GM19372 (cell line): ENCODE data around the gene ECD.
A peak's percentile ranks its signal among the peaks of the same experiment; 100 is the strongest.
"Not testable (repeated sequence)": the region's sequence is repeated elsewhere in the genome, so short reads cannot be mapped to it uniquely, and the experiment has no call there.

Experiments
- ATAC-seq: cut with Tn5 transposase; IDR thresholded peaks from one replicate; pipeline ENCODE4 v1.9.1; 2021; ENCODE audit warnings: mild to moderate bottlenecking, low read depth, moderate library complexity; ENCODE audit not compliant: unreplicated experiment

Gene ECD

DNA sequence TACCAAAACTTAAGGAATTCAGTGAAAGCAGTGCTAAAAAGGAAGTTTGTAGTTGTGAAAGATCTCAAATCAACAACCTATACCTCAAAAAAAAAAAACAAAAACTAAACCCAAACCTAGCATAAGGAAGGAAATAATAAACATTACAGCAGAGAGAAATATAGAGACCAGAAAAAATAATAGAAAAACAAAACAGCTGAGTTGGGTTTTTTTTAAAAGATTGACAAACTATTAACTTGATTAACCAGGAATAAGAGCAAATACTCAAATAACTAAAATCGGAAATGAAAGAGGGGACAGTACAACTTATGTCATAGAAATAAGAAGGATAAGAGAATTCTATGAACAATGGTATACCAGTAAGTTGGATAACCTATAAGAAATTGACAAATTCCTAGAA lies 6.7 kb downstream of the ECD start:
- no peak for ATAC-seq

DNA sequence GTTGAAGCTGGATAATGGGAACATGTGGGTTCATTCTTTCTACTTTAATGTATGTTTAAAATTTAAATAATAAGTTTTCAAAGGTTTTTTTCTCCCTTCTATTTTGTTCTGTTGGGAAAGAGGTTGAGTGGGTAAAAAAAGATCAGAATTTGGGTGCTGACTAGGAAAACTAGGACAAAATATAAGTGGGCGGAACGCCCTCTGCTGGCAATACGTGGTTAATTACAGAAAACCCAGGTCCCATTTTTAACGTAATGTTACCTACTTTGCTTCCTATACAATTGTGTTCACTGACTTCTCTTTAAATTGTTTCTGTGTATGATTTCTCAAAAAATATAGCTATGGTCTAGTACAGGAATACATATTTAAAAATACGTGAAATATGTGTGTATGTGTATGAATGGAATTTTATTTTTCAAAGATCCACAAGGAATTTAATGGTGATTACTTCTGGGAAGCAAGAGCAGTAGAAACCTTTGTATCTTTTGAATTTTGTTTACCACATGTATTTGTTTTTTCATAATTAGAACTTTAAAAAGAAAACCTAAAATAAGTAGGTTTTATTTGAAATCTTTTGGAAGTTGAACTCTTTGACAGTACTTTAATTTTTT lies 8.7 kb downstream of the ECD start:
- ATAC-seq = no peak

DNA sequence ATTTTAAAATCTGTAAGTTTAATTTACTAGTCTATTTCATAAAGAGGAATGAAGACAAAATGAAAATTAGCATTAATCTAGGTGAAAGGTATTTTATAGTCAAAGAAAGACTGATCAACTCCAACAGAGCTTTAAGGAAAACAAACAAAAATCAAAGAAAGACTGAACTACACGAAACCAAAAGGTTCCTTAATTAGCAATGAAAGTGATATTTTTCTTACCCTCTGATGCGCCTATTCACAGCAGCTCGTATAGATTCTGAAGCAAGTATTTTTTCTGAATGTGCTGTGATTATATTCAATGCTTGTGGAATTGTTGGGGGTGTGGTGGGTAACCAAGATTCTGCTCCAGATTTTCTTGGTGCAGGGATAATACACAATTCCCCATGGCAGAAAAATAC lies 11.8 kb downstream of the ECD start:
- ATAC-seq = no peak

DNA sequence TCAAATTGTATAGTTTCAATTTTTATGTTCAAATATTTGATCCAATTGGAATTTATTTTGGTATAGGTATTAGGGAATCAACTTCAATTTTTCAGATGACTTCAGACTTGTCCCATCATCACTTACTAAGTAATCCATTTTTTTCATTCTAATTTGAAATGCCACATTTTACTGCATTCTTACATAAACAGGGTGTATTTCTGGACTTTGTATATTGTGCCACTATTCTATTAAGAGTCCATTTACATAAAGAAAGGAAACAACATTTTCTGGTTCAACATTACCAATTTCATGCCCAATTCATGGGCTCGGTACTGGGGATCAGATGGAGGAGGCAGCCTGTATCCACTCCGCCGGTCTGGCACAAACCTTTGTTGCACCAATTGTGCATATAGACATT lies 15.8 kb downstream of the ECD start:
- no peak for ATAC-seq

GRCh38 chr10:73150633-73151413 lies 17.0 kb downstream of the ECD start:
- not testable (repeated sequence) for ATAC-seq

- no peak for ATAC-seq
Observed at GRCh38 chr10:73141603-73142002, 26.2 kb downstream of the ECD start.

GRCh38 chr10:73139251-73139650 lies 28.6 kb downstream of the ECD start:
- ATAC-seq = no peak

DNA sequence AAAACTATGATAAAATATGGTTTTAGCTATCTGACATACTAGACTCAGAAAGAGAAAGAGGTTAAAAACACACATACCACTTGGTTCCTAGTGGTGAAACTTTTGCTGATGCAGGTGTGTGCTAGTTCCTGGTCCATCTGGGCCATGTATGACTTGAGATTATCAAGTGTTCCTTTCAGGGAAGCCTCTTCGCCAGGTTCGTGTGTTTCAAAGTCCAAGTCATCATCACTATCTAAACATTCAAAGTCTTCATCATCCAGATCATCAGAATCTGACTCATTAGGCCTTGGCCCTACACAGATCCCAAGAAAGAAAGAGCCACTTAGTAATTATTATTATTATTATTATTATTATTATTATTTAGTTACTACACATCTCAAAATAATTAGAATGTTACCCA lies 31.2 kb downstream of the ECD start:
- ATAC-seq = no peak

GRCh38 chr10:73134727-73135126 lies 33.1 kb downstream of the ECD start:
- ATAC-seq = no peak

- no peak for ATAC-seq
Observed at GRCh38 chr10:73131913-73132686, 35.7 kb downstream of the ECD start.

- no peak for ATAC-seq
Observed at GRCh38 chr10:73131301-73131700, 36.5 kb downstream of the ECD start.

DNA sequence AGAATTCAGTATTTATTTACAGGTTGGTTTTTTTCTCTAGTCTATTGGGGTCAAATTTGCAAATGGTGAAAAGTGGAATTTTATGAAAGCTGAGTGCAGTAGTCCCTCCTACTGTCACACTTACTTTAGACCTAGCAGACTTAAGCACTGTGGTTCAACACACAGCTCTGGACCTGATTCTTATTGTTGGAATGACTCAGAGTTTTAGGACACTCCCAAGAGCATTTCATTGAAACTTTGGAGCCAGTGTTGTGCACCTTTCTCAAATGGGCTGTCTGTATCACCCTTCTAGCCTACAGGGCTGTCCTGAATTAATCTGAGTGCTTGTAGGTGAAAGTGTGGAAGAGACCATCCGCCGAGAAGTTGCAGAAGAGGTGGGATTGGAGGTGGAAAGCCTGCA lies 41.5 kb downstream of the ECD start:
- no peak for ATAC-seq

GRCh38 chr10:73119952-73120351 lies 47.9 kb downstream of the ECD start:
- no peak for ATAC-seq

DNA sequence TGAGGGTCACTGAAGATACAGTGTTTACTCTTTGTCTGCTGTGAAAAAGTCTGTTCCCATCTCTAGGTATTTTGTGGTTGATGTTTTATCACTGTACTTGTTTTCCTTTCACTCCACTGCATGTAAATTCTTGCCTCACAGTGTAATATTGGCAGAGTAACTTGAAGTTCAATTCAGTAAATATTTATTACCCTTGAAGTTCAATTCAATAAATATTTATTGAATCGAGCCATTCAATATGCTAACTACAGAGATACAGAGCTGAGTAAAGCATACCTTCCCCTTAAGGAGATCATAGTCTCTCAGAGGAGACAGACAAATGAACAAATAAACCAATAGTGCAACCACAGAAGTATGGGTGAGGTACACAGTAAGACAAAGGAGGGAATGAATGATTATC lies 48.4 kb downstream of the ECD start:
- ATAC-seq = no peak

DNA sequence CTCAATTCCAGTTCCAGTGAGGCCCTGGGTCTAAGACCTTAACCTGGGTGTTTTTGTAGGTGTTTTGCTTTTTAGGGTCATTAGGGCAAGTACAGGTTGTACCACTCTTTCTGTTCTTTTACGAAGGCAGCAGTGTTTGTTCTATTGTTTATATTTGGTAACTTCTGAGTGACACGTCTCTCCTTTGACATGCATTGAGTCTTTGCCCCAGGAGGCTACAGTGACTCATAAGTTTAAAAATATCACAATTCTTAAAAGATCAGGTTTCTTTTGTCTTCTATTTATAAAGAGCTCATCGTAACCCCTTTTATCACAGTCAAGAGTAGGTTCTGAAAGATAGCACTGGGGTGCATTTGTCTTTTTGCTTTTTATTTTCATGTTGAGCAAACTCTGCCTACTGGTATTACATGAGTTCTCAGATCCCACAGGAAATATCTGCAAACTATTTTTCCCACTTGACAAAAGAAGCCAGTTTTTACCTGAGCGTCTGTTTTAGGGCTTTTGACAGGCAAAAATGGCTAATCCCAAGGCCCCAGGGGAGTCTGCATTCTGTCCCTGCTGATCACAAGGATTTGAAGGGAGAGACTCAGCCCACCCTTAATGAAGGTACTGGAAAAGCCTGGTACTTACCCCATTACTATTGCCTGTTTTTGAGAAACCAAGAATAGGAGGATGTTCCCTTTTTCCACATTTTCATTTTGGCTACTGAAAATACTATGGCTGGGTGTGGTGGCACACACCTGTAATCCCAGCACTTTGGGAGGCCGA lies 49.6 kb downstream of the ECD start:
- ATAC-seq = peak; percentile 79

DNA sequence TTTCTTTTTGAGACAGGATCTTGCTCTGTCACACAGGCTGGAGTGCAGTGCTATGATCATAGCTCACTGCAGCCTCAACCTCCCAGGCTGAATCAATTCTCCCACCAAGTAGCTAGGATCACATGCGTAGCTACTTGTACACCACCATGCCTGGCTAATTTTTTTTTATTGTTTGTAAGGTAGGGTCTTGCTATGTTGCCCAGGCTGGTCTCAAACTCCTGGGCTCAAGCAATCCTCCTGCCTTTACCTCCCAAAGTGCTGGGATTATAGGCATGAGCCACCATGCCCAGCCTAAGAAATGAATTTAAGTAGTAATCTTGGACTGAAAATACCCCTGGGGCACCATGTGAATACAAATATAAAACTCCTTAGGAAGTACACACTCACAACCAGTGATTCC lies 51.8 kb downstream of the ECD start:
- ATAC-seq = no peak

GRCh38 chr10:73113551-73113950 lies 54.3 kb downstream of the ECD start:
- no peak for ATAC-seq

GRCh38 chr10:73112032-73112431 lies 55.8 kb downstream of the ECD start:
- ATAC-seq = not testable (repeated sequence)

DNA sequence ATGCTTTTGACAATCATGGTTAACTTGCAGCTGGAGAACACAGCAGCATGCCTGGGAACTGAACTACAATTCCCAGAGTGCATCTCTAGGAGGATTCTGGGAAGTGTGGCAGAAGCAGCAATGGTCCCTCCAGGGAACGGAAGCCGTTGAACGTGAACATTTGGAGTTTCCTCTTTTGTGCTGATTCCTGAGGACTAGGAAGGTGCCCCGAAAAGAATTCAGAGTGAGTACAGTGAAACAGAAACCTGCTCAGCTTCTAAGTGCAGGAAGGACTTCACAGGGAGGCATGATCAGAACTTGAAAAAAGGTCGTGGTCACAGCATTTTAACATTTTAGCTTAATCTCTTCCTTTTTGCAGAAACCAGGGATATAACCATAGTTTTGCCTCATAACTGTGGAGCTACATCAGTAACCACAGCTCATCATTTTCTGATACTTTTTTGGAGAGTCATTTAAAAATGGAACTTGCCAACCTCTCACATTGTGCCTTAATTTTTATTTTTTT lies 57.4 kb downstream of the ECD start, which contains the start of gene NUDT13:
Gene NUDT13, plus strand, starts transcription at position 111 of the 505 bp plus-strand sequence. CDS start 3,911 bp downstream, outside the sequence.
- no peak for ATAC-seq

- not testable (repeated sequence) for ATAC-seq
Observed at GRCh38 chr10:73109248-73109652, 58.6 kb downstream of the ECD start.
